OCI-LY1 (cell line): ENCODE data around the gene EBF3.

Experiments used
- H2AFZ ChIP-seq: fragments of 200-600 bp; sonication (generic), shearing (Covaris generic); 2 replicates; pipeline ENCODE4 v1.6.0; 2014; ENCODE audit warnings: antibody characterized with exemption, mild to moderate bottlenecking, low read length
- H3F3A ChIP-seq: fragments of 200-600 bp; sonication (generic), shearing (Covaris generic); 2 replicates; pipeline ENCODE4 v1.6.0; 2014; ENCODE audit warnings: mild to moderate bottlenecking, antibody characterized with exemption, low read length, moderate library complexity; ENCODE audit not compliant: insufficient read depth
- H3K27ac ChIP-seq: fragments of 200-600 bp; sonication (generic); 2 replicates; pipeline ENCODE4 v1.5.1; 2014; ENCODE audit warnings: low read length, mixed run types, mild to moderate bottlenecking, low read depth; ENCODE audit not compliant: poor library complexity, severe bottlenecking
- H3K27me3 ChIP-seq: fragments of 200-600 bp; sonication (generic); 2 replicates; pipeline ENCODE4 v1.6.0; 2014; ENCODE audit warnings: antibody characterized with exemption, mild to moderate bottlenecking, low read length, moderate library complexity; ENCODE audit not compliant: insufficient read depth
- H3K36me3 ChIP-seq: fragments of 200-600 bp; sonication (generic); 2 replicates; pipeline ENCODE4 v1.6.1; 2014; ENCODE audit warnings: mild to moderate bottlenecking, antibody characterized with exemption, low read length, moderate library complexity, mixed read lengths; ENCODE audit not compliant: insufficient read depth
- H3K4me1 ChIP-seq: fragments of 200-600 bp; sonication (generic); 2 replicates; pipeline ENCODE4 v1.5.1; 2014; ENCODE audit warnings: mild to moderate bottlenecking, low read length, moderate library complexity; ENCODE audit not compliant: insufficient read depth, severe bottlenecking
- H3K4me2 ChIP-seq: fragments of 200-600 bp; sonication (generic), shearing (Covaris generic); 2 replicates; pipeline ENCODE4 v1.6.1; 2014; ENCODE audit warnings: low read length
- H3K4me3 ChIP-seq: fragments of 200-600 bp; sonication (generic); 2 replicates; pipeline ENCODE4 v1.5.1; 2014; ENCODE audit warnings: low read length, low read depth, mild to moderate bottlenecking, mixed read lengths; ENCODE audit not compliant: poor library complexity, severe bottlenecking
- H3K79me2 ChIP-seq: fragments of 200-600 bp; shearing (Covaris generic); 2 replicates; pipeline ENCODE4 v1.6.1; 2016; ENCODE audit warnings: mixed run types, low read length, mixed read lengths; ENCODE audit not compliant: insufficient read depth
- H3K9ac ChIP-seq: fragments of 200-600 bp; sonication (generic), shearing (Covaris generic); 2 replicates; pipeline ENCODE4 v1.6.1; 2014; ENCODE audit warnings: mild to moderate bottlenecking, low read length, mixed read lengths
- H3K9me2 ChIP-seq: fragments of 200-600 bp; sonication (generic), shearing (Covaris generic); 2 replicates; pipeline ENCODE4 v1.6.1; 2014; ENCODE audit warnings: low read depth, mild to moderate bottlenecking, low read length, mixed read lengths
- H3K9me3 ChIP-seq: fragments of 200-600 bp; shearing (Covaris generic); 2 replicates; pipeline ENCODE4 v1.6.1; 2014; ENCODE audit warnings: low read length, mixed read lengths
- H4K20me1 ChIP-seq: fragments of 200-600 bp; sonication (generic), shearing (Covaris generic); 2 replicates; pipeline ENCODE4 v1.6.0; 2016; ENCODE audit warnings: mild to moderate bottlenecking, low read length; ENCODE audit not compliant: insufficient read depth
- EZH2 ChIP-seq: fragments of 200-600 bp; sonication (generic), shearing (Covaris generic); IDR thresholded peaks from 2 replicates; pipeline ENCODE4 v1.8.0; 2017; ENCODE audit warnings: borderline replicate concordance, mixed run types, mild to moderate bottlenecking, antibody characterized with exemption, low read length, moderate library complexity, mixed read lengths
- TF ChIP-seq, protein P1 (sequence below): fragments of 200-600 bp; sonication (generic), shearing (Covaris generic); IDR thresholded peaks from 2 replicates; pipeline ENCODE4 v1.5.1; 2017; ENCODE audit warnings: mild to moderate bottlenecking, antibody characterized with exemption, low read length, moderate library complexity, mixed read lengths

EBF3 gene

DNA sequence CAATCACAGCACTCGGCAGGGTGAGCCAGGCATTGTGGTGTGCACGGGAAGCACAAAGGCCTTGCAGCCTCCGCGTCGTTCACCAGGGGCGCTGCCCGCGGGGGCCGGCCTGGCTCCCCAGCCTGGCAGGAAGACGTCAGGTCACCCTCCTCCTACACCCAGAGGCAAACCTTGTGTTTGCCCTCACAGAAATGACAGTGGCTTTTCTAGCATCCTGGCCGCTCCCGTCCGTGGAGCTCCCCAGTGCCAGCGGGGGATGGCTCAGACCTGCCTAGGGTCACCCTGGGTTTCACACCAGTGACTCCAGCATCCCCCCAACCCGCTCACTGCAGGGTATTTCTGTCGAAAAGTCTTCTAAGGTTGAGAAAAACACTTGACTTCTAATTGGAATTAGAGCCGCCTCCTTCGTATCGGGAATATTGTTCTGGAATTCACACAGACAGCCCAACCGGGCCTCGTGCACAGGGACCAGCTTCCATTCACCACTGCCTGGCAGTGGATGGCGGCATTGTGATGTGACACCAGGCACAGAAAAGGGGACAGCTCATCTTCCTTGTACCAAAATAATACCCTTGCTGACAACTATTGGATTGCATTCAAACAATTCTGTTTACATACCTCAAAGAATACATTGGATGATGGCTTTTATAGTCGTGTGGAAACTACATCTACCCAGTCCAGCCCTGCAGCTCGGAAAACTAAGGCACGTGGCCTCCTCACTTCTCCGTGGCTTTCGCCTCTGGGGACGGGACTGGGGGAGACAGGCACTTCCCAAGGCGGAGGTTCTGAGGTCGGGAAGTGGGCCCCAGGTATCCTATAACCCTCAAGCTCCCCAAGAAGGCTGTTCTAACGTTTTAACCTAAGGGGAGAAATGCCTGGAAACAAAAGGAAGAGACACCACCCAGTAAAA is 109.0 kb downstream of the EBF3 start:
- Histone ChIP-seq H2AFZ (no peak overlapping the region), H3F3A (no peaks in the 10 kb centered on the region), H3K27me3 (peaks cover 25% of the 10 kb centered on the region; the same call in 1 of the 2 replicates), H3K27ac (no peak overlapping the region), H3K9me2 (no peaks in the 10 kb centered on the region), H3K36me3 (no peaks in the 10 kb centered on the region), H3K9me3 (peaks cover 2% of the 10 kb centered on the region; the same call in 1 of the 2 replicates), H3K4me3 (no peak overlapping the region), H4K20me1 (no peaks in the 10 kb centered on the region), H3K4me2 (no peak overlapping the region), H3K9ac (no peak overlapping the region), H3K4me1 (no peaks in the 10 kb centered on the region), H3K79me2 (no peaks in the 10 kb centered on the region)
- TF ChIP-seq, protein P1, sequence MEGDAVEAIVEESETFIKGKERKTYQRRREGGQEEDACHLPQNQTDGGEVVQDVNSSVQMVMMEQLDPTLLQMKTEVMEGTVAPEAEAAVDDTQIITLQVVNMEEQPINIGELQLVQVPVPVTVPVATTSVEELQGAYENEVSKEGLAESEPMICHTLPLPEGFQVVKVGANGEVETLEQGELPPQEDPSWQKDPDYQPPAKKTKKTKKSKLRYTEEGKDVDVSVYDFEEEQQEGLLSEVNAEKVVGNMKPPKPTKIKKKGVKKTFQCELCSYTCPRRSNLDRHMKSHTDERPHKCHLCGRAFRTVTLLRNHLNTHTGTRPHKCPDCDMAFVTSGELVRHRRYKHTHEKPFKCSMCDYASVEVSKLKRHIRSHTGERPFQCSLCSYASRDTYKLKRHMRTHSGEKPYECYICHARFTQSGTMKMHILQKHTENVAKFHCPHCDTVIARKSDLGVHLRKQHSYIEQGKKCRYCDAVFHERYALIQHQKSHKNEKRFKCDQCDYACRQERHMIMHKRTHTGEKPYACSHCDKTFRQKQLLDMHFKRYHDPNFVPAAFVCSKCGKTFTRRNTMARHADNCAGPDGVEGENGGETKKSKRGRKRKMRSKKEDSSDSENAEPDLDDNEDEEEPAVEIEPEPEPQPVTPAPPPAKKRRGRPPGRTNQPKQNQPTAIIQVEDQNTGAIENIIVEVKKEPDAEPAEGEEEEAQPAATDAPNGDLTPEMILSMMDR, result no peak
- no peak for TF ChIP-seq EZH2

DNA sequence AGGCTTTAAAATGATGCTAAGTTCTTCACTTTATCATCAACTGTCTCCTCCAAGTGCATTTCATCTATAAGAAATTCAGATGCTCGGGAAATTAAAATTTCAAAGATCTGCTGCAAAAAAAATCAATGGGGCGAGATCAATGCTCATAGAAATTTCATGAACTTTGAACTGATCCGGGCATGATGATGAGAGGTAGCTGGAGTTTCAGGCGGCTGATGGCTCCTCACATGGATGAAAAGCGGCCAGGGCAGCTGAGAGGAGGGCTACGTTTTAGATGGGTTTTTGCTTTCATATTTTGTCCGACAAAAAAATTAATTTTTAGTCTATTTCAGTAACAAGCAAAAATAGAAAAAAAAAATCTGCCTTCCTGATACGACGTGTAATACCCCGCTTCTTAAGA is 109.9 kb downstream of the EBF3 start:
- no peaks in the 10 kb centered on the region for H4K20me1 ChIP-seq
- H3K4me2 ChIP-seq, result no peak overlapping the region
- H3K27me3 ChIP-seq, result peaks cover 25% of the 10 kb centered on the region; the same call in 1 of the 2 replicates
- no peak overlapping the region for H3K4me3 ChIP-seq
- H3F3A ChIP-seq, result no peaks in the 10 kb centered on the region
- no peaks in the 10 kb centered on the region for H3K36me3 ChIP-seq
- H3K9me3 ChIP-seq, result peaks cover 2% of the 10 kb centered on the region; the same call in 1 of the 2 replicates
- no peak for TF ChIP-seq EZH2
- TF ChIP-seq, protein P1, result no peak
- no peaks in the 10 kb centered on the region for H3K79me2 ChIP-seq
- H3K9ac ChIP-seq, result no peak overlapping the region
- H3K27ac ChIP-seq, result no peak overlapping the region
- H3K4me1 ChIP-seq, result no peaks in the 10 kb centered on the region
- H2AFZ ChIP-seq, result no peak overlapping the region
- H3K9me2 ChIP-seq, result no peaks in the 10 kb centered on the region

DNA sequence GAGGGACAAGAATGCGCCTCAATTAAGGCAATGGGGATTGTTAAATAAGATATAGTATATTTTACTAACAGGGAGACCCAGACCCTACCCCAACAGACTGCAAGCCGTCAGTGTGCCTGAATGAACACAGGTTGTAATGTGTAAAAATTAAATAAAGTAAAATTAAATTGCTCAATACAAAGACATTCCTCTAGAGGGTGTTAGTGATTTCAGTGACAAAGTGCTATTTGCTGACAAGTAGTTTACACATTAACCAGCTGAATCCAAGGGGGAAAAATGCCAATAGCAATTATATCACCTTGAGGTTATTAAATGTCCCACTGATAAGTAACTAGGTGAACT is 110.5 kb downstream of the EBF3 start:
- Histone ChIP-seq H3K9me2 (no peaks in the 10 kb centered on the region), H3K79me2 (no peaks in the 10 kb centered on the region), H3K9me3 (peaks cover 2% of the 10 kb centered on the region; the same call in 1 of the 2 replicates), H3K9ac (no peak overlapping the region), H3K4me2 (no peak overlapping the region), H2AFZ (no peak overlapping the region), H3K36me3 (no peaks in the 10 kb centered on the region), H3K4me1 (no peaks in the 10 kb centered on the region), H3K27ac (no peak overlapping the region), H3K4me3 (no peak overlapping the region), H3K27me3 (peaks cover 25% of the 10 kb centered on the region; the same call in 1 of the 2 replicates), H4K20me1 (no peaks in the 10 kb centered on the region), H3F3A (no peaks in the 10 kb centered on the region)
- TF ChIP-seq, protein P1, result peak; percentile 42
- TF ChIP-seq EZH2, result no peak
